HG03108 (cell line): ENCODE data around the gene OVOL1.

ENCODE experiments used
- ATAC-seq: cut with Tn5 transposase; IDR thresholded peaks from one replicate; pipeline ENCODE4 v1.9.1; 2021; ENCODE audit warnings: moderate library complexity; ENCODE audit not compliant: unreplicated experiment

OVOL1 gene

DNA sequence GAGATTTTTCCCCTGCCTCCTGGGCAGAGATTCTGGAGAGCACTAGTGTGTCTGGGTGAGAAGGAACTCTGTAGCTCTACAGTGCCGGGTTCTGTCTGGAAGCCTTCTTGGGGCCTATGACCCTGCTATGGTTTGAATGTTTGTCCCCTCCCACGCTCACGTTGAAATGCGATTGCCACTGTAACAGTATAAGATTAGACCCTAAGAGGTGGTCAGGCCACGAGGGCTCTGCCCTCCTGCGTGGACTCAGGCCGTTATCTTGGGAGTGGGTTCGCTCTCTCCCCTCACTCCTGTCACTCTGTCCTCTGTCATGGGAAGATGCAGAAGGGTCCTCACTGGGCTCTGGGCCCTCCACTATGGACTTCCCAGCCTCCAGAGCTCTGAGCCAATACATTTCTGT is 9.6 kb upstream of the OVOL1 start:
- ATAC-seq, result no peak

- no peak for ATAC-seq
Measured at GRCh38 chr11:65777821-65778361, 9.0 kb upstream of the OVOL1 start.

DNA sequence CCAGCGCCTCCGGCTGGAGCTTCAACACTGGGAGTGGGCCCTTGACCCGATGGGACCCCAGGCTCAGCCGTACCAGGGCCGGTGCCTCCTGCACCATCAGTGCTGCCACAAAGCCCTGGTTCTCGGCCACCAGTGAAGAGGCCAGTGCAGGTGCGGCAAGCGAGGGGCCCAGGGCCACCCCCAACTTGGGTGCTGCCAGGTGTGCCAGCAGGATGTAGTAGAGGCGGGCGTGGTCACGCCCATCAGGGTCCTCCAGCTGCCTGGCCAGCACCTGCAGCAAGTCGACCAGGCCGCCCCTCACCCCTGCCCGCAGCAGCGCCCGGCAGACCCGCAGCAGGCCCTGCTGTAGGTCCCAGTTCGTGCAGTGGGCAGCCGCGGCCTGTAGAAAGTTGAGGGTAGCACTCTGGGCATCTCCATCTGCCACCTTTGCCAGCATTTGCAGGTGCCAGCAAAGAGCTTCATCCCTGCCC is 8.4 kb upstream of the OVOL1 start:
- ATAC-seq, result no peak

DNA sequence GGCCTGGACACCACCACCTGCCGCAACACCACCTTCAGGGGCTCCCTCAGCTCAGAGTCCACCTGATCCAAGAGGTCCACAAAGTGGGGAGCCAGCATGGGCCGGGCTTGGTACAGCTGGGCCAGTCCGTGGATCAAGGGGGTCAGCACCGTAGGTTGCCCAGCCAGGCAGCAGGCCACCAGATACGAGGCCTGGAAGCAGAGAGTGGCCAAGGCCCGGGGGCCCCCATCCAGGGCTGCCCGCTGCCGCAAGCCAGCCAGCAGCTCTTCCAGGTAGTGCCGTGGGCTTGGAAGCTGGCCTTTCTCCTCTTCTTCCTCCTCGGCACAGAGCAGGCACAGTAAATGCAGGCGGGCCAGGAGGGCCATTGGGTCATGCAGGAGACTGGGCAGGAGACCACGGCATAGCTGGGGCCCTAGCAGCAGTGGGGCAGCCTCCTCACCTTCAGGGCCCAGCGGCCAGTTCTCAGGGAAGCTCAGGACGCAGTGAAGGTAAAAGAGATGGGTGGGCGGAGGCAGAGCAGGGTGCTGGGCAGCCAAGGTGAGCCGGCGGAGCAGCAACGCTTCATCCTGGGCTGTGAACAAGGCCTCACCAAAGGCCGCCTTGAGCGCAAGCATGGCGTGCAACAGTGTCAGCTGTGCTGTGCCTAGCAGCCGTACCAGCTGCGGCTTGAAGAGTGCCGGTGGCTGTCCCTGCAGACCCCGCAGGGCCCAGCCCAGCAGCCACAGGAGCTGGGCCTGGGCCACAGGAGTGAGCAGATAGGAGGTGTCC is 7.8 kb upstream of the OVOL1 start:
- no peak for ATAC-seq

DNA sequence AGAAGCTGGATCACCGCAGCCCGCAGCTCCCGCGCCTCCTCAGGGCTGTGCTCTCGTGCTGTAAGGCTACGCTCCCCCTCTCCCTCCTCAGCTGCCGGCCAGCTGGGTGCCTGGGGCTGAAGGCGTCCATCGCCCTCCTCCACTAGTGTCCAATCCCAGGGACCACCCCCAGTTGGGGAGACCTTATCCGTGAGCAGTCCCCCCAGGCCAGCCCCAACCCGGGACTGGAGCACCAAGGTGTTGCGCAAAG is 7.3 kb upstream of the OVOL1 start:
- no peak for ATAC-seq

- ATAC-seq, result peak; percentile 40
Measured at GRCh38 chr11:65779919-65780769, 6.7 kb upstream of the OVOL1 start.

DNA sequence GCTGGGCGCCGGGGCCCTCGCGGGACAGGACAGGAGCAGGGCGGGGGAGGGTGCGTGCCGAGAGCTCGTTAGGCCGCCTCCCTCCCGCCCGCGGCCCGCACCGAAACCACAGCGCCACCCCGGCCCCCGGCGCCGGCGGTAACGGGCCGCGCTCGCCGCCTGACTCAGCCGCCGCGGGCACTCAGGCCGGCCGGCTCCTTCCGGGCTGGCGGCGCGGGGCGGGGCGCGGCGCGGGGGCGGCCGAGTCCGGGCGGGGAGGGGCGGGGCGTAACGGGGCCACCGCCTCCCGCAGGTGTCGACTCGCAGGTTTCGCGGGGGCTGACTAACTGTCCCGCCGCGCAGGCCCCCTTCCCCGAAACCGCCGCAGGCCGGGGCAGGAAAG is 6.1 kb upstream of the OVOL1 start, which contains the start of gene AP5B1:
Gene AP5B1, minus strand, starts transcription at position 207 of the 382 bp plus-strand sequence. CDS start 385 bp downstream, outside the sequence.
- ATAC-seq, result peak; percentile 51

DNA sequence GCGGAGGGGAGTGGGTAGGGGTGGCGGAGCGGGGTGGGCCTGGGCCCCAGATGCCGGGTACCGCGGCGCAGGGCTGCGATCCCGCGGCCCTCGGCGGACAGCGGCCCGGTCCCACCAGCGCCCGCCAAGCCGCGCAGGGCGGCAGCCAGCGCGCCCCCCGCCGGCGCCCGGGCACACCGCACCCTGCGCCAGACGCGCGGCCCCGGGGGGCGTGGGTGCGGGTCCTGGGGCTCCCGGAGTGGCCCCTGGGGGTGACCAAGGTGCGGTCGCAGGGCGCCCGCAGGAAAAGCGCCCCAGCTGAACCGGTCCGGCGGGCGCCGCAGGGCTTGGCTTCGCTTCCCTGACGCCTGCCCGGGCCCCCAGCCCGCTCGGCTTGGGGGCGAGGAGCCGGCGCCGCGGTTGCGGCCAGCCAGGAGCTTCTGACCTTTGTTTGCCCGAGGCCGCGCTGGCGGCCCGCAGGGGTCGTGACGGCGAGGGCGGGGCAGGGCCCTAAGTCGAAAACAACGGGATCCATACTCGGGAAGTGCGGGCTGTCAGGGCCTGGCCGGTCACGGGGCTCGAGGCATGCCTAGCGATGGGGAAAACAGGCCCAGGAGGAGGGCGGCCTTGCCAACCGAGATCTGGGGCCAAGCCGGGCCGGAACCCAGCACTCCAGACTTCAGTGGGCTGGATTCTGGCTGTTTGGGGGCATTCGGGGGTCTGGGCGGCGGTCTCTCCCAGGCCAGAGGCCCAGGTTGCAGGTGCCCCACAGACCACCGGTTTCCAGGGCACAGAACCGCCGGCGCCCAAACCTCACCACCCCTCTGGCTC is 5.5 kb upstream of the OVOL1 start:
- ATAC-seq, result peak; percentile 24

DNA sequence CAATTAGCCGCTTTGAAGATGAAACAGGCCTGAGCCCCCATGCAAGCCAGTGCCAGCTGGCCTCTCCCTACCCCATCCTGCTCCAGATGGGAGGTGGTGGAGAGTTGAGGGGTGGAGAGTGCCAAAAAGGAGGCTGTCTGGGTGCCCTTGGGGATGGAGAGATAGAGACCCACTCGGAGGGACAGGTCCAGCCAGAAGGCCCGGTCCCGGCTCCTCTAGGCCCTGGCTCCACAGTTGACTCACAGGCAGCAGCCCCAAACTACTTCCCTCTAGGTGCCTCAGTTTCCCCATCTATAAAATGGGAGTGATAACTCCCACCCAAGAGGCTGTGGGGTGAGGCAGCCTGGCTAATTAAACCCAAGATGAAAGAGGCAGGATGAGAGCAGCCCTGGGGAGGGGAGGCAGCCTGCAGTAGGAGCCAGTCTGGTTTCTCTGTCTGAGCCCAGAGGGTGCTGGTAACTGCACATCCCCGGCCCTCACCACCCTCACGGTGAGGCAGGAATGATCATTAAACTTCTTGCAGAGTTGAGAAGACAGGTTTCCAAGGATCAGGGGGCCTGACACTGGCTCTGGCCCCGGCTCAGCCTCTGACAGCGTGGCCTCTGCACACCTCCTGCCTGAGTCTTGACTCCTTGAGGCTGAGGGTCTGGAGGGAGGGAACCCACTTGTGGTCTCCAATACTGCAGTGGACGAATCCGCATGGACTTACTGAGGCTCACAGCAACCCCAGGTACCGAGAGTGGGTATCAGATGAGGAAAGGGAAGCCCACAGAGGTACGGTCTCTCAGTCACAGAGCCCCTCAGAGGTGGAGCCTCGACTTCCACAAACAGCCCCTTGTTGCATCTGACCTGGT is 4.7 kb upstream of the OVOL1 start:
- no peak for ATAC-seq

DNA sequence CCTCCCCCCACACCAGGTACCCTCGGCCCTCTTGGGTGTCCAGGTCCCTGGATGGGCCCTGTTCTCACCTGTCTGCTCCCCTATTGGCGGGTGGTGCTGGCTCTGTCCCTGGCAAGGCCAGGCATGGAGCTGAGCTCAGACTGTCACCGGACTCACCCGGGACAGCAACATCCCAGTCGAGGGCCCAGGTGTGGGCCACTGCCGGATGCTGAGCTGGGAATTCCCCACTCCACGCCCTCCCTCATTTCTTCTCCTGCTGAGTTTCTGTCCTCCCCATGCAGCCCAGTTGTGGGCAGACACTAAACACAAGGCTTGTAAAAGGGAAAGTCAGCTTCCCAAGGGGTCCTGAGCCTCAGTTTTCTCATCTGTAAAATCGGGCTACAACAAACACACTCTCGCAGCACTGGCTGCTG is 4.0 kb upstream of the OVOL1 start:
- no peak for ATAC-seq

GRCh38 chr11:65785319-65786007 is 1.4 kb upstream of the OVOL1 start:
- no peak for ATAC-seq

DNA sequence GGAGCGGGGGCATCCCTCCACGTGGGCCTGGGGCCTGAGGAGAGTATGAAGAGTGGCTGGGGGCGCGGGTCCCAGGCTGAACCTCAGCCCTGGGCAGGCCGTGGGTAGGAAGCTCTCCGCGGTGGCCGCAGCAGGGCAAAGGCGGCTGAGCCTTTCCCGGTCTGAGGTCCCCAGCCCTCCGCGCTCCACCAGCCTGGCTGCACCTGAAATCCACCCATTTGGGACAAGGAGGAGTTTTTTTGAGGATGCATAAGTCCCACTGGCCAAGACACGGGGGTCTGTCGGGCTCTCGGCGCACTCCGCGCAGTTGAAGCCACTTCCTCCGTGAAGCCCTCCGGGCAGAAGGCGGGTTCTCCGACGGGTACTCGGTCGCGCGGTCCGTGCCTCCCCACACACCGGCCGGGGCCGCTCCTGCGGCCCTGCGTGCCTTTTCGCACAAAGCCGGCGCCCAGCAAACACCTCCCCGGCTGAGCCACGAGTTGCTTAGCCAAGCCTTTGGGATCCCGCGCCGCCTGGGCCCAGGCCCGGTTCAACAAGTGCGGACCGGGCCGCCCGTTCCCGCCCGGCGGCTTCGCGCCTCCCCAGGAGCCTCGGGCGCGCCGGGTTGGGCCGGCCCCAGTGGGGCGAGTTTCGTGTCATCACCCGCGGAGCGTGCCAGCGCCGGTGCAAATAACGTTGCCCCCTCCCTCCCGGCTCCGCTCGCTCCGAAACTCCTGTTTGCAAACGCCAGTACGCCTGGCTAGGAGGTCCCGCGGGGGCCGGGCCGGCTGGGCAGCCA is 666 bp upstream of the OVOL1 start:
- no peak for ATAC-seq

DNA sequence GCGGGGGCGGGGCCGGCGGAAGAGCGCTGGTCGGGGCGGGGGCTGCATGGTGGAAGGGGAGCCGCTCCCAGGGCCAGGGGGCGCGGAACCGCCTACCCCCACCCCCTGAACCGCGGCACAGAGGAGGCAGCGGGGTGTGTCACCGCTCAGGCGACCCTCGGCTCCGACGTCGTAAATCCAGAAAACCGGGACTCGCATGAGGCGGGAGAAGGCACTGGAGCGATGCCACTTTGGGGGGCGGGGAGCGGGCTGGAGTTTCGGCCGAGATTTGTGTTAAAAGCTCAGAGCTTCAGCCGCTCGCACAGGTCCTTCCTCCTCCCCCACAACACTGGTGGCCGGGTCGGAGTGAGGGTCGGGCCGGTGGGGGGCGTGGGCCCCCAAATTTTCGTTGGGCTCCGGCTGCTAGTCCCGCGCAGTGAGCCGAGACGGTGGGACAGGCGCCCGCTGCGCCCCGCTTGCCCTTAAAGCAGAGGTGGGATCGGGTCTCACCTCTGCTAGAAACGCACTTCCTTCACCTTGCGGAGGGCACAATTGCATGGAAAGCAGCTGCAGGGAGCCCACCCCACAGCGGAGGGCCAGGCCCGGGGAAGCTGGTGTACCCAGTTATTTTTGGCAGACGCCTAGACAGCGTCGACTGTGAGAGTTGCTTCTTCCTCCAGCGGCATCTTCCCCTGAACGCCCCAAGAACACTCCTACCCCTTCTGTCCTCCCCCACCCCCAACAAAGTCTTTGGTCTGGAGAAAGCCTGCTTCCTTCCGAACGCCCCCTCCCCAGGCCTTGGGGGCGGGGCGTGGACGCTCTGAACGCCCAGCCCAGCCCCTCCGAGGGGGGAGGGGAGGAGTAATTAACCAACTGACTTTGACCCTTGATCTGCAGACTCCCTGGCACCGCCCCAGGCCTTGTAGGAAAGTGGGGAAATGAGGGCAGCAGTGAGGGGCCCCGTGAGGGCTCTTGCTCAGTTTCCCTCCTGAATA is 1.1 kb downstream of the OVOL1 start:
- ATAC-seq, result no peak

- no peak for ATAC-seq
Measured at GRCh38 chr11:65788821-65789220, 2.0 kb downstream of the OVOL1 start.

- ATAC-seq, result no peak
Measured at GRCh38 chr11:65789230-65790103, 2.6 kb downstream of the OVOL1 start.

DNA sequence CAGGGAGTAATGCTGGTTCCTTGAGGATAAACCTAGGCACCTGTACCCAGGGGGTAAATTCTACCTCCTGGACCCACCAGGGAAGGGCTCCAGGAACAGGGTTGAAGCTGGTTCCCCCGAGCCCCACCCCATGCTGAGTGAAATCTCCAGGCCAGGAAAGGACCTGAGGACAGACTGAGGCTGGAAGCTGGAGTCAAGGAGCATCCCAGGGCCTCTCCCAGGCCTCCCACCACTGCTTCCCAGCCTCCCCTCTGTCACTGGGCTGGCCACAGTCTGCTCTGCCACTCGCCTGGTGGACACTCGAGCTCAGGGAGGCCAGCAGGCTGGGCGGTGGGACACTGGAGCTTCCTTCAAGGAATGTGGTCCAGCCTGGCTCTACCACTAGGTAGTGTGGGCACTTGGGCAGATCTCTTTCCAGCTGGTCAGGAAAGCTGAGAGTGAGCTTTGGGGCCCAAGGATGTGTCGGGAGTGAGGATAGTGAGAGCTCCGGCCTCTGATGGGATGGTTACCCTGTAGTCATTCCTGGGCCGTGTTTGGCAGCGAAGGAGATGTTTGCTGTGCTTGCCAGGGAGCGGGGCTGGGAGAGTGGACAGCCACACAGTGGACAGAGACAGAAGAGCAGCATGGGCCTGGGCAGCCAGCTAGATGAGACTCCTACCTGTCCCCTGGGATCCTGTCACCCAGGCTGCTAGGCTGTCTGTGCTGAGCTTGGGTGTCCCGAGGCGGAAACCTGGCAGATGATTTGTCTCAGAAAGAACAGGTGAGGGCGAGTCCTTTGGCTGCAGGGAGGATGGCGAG is 3.4 kb downstream of the OVOL1 start:
- ATAC-seq, result no peak
